ENCODE results near the gene ANO2.

The ANO2 gene

GRCh38 chr12:5654019-5654418 is 291.0 kb downstream of the ANO2 start:
- DNase-seq, result no peak

DNA sequence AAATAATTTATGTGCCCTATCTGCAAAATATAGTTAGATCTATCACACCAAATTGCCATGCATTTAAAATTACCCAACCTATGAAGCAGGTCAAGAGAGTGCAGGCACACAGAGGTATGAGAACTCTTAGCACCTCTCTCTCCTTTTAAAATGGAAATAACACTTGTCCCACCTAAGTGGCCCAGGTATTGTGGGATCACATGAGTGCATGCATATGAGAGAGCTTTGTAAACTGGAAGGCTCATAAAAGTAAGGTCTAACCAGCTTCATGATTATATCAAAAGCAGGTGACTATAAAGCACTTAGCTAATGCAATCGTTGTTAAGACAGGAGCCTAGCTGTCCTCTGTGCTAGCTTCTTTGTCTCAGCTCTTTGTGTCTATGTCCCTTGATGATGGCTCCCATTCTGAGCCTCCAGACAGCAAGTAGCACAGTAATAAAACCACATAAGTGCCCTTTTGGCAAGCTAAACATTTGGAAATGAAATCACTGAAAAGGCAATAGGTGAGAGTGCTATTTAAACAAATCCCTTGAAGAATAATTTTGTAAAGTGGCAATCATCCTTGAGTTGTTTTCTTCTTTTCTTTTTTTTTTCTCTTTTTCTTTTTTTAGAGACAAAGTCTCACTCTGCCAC is 294.1 kb downstream of the ANO2 start:
- DNase-seq, result no peak

- DNase-seq, result no peak
Measured at GRCh38 chr12:5650281-5650680, 294.8 kb downstream of the ANO2 start.

DNA sequence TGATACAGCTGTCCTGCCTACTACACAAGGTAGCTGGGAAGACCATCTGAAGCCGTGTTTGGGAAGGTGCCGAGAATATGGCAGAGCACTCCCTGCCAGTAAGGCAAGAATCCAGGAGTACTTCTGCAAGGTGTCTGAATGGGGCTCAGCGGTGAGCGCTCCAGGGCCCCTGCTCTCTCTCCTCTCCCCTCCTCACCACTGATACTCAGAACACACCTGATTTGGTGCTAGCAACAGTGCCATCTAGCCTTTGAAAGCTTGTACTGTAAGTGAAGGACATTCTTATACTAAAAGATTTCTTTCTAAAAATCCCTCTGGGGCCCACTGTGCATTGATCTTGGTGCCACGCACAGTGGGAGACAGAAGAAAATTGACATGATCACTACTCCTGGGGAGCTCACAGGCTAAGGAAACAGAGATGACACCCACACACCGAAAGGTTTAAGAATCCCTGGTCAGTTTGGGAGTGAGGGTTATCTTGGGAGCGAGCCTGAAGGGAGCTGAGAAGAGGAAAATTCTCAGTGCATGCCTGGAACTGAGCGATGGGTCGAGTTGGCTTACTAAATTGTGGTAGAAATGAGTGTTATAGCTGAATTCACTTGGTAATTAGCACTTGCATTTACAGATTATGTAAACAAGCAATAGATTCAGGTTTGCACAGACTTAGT is 296.2 kb downstream of the ANO2 start:
- no peak for DNase-seq

DNA sequence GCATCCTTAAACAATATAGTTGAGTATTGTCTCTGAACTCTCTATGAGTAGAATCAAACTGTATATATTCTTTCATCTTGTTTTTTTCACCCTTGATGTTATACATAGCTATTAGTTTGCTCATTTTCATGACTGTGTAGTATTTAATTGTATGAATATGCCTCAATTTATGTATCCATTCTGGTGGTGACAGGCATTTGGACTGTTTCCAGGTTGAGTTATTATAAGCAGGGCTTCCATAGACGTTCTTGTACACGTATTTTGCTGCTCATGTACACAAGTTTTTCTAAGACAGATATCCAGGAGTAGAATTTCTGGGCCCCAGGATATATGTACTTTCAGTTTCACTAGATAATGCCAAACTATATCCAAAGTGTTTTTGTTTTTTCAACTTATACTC is 301.8 kb downstream of the ANO2 start:
- no peak for DNase-seq

GRCh38 chr12:5637698-5638097 is 307.4 kb downstream of the ANO2 start:
- no peak for DNase-seq

GRCh38 chr12:5636907-5637306 is 308.2 kb downstream of the ANO2 start:
- no peak for DNase-seq

- DNase-seq, result no peak
Measured at GRCh38 chr12:5633106-5633505, 312.0 kb downstream of the ANO2 start.

DNA sequence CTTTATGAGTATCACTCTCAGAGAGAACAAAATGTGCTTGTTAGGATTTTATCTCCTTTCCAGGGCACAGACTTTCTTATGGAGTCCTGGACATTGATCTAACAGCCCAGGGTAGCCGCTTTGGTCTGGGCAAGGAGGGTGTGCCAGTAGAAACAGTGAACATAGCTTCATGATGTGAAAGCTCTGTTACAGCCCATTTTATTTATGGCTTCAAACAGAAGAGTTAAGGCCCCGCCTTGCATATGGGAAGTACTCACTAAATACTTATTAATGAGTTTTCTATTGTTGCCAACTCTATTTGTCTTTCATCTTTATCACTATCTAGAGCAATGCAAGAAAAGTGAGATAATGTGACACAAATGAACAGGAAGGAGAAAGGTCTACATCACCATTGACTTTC is 312.6 kb downstream of the ANO2 start:
- no peak for DNase-seq

DNA sequence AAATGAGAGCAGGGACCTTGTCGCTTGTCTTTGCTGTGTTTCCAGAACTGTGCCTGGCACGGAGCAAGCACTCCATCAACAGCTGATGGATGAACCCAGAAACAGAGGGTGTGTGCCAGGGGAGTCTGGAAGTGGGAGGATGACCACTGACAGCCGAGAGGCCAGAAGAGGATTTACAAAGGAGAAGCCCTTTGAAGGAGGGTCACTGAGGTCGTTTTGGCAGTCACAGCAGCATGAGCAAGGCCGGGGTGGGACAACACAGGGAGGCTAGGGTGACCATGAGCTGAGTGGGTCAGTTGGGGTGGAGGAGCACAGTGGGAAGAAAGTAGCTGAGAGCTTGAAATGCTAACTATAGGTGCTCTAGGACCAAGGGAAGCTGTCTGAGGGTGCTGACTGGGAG is 313.6 kb downstream of the ANO2 start:
- no peak for DNase-seq

DNA sequence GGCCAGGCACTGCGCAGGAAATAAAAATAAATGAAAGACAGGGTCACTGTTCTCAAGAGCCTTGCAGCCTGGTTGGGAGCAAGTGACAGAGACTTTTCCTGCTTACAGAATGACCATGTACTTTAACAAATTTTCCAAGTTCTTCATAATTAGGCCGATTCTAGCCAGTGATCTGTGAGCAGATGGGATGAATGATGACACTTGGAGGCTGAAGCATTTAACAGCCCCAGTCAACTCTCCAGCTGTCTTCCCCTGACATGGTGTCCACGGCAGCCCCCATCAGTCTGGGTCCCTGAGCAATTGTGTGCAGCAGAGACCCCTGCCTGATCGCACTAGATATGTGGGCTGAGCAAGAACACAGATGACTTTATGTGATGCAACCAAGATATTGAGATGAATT is 314.3 kb downstream of the ANO2 start:
- no peak for DNase-seq

- DNase-seq, result no peak
Measured at GRCh38 chr12:5628501-5628900, 316.6 kb downstream of the ANO2 start.

GRCh38 chr12:5627053-5627630 is 317.9 kb downstream of the ANO2 start:
- no peak for DNase-seq

DNA sequence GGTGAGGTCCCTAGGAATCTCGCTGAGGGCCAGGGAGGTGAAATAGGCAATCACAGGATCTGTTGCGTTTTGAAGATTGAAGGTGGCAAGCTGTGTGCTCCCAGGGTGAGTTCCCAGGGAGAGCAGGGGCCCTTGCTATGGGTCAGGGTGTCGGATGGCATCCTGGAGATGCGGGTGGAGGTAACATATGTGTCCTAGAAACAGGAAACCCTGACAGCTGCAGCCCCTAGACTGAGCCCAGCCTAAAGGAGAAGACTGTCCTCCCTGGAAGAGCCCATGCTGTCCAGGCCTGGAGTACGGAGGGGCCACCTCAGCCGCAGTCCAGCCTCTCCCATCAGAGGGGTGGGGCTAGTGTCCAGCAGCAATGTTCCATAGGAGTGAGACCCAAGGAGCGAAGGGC is 318.9 kb downstream of the ANO2 start:
- no peak for DNase-seq

DNA sequence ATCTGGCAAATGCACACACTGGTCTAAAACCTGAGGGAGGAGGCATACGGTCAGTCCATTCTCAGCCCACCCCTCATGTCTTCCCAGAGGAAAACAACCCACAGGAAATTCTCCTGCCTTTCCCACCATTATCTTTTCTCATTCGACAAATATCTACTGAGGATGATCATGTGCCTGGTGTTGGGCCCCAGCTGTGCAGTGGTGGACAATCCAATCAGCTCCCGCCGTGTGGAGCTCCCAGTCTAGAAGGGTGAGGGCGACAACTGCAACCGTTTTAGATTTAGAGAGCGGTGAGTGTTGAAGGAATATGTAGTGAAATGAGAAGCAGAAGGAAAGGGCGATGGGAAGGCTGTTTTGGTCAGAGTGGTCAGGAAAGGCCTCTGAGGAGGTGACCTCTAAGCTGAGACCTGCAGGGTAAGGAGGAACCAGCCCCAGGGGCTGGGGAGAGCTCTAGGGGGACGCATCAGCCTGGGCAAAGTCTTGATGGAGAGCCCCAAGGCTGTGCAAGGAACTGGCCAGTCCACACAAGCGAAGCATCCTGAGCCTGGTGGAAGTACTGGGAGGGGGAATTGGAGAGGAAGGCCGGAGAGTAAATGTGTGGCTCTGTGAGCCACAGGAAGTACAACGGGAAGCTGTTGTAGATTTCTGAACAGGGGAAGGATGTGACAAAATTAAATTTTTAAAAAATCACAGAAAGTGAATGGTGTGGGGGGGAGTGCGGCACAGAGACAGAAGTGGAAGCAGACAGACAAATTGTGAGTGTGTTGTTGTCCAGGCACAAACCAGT is 320.4 kb downstream of the ANO2 start:
- DNase-seq, result no peak

- no peak for DNase-seq
Measured at GRCh38 chr12:5623411-5623810, 321.6 kb downstream of the ANO2 start.

DNA sequence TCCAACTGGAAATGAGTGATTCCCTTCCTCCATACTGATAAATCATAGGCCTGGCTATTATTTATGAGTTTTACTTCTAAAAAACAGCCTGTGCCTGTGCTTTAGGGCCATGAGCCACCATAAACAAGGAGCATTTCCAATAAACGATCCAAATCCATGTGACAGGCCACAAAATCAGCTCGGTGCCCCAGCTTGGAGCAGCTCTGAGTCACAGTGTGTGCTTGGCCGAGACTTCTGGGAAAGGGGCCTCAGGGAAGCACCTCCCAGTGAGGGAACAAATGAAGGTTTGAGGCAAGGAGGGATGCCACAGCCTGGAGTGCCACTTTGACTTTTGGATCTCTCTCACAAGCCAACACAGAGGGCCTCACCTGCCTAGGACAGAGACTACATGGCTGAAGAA is 322.8 kb downstream of the ANO2 start:
- DNase-seq, result no peak

GRCh38 chr12:5621329-5621728 is 323.7 kb downstream of the ANO2 start:
- DNase-seq, result no peak

DNA sequence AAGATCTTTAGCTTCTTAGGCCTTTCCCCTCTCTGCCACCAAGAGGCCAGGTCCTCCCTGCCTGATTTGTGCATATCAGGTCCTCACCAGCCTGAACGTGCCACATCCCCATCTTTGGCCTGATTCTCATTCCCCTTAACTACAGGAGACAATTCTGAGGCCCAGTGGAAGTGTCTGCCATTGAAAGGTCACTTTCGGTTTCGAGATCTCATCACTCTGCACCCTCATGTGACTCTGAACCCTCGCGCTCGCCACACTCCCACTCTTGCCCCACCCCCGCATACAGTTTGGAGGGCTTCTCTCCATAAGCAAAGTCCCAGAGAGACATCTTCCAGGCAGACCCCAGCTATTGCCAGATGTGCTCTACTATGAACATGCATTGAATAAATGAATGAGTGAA is 324.2 kb downstream of the ANO2 start:
- no peak for DNase-seq

DNA sequence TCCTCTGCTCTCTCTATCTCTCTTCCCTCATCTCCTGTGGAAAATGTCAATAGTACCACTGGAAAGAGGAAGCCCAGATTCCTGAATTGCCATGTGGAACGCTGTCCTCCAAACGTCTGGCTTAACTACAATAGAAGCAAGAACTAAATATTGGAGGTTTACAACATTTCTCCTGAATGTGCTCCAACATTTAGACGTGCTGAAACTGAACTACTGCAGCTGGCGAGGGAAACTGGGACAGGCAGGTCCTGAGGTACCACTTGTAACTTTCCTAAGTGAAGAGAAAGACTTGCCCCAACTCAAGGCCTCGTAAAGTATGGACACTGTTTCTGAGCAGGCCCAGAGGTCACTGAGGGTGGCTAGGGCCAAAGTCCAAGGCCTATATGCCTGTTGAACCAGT is 325.4 kb downstream of the ANO2 start:
- DNase-seq, result no peak

DNA sequence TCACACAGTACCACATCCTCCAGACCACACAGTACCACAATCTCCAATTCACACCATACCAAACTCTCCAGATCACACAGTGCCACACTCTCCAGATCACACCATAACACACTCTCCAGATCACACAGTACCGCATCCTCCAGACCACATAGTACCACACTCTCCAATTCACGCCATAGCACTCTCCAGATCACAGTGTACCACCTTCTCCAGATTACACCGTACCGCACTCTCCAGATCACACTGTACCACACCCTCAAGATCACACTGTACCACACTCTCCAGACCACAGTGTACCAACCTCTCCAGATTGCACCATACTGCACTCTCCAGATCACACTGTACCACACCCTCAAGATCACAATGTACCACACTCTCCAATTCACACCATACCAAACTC is 328.2 kb downstream of the ANO2 start:
- no peak for DNase-seq

- DNase-seq, result no peak
Measured at GRCh38 chr12:5615760-5616159, 329.3 kb downstream of the ANO2 start.

- DNase-seq, result no peak
Measured at GRCh38 chr12:5614256-5614655, 330.8 kb downstream of the ANO2 start.
